ENCODE measurements around the gene TPSD1. TPM values are rescaled to one million over a fixed set of nuclear protein-coding genes. Genes with fewer than 3 reads are reported as not detected.
A peak's percentile ranks its signal among the peaks of the same experiment; 100 is the strongest.

Gene TPSD1
- total RNA-seq, 1 donor from 2014 or later, result not detected

DNA sequence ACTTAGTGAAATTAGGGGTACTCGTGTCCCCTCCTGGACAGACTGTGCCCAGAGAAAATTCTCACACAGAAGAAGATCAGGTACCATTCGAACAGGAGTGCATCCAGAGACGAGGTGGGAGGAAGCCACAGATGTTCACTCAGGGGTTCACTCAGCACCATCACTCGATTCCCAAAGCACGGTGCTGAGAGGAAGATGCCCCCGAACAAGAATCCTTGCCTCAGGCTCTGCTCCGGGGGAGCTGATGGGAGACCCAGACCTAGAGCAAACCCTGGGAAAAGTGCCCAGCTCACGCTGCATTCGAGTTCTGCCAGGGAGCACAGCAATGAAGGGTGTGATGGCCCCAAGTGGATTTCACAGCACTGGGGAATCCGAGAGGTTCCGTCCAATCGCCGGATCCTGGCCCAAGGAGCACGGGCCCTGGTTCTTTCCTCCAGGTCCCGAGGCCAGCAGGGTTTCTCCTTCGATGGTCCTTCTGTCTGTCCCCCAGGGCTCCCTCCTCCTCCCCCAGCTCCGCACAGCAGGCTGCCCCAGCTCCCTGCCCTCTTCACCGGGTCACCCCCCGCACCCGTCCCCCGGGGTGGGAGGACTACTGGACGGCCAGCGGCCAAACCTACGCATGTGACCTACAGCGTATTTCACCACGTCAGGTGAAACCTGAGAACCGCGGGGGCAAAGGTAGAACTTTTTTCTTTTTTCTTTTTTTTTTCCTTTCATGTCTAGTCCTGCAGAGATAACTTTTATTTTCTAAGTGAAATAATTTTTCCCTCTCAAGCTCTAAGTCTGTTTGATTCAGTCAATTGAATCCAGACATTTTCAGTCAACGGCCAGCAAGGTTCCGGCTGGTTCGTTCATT lies 43.4 kb downstream of the TPSD1 start:
- Mint-ChIP-seq H3K4me1 (ENCODE audit: low read depth) (peaks cover 9% of the 10 kb centered on the region), H3K9me3 (no peaks in the 10 kb centered on the region), H3K4me3 (ENCODE audit: low read depth) (no peak overlapping the region), H3K36me3 (ENCODE audit: low read depth) (no peaks in the 10 kb centered on the region), H3K27me3 (ENCODE audit: low read depth) (no peaks in the 10 kb centered on the region), H3K27ac (no peak overlapping the region)
- intact Hi-C loops (cut with micrococcal nuclease), result no loop called here
- no peak for DNase-seq (ENCODE audit: low spot score)

DNA sequence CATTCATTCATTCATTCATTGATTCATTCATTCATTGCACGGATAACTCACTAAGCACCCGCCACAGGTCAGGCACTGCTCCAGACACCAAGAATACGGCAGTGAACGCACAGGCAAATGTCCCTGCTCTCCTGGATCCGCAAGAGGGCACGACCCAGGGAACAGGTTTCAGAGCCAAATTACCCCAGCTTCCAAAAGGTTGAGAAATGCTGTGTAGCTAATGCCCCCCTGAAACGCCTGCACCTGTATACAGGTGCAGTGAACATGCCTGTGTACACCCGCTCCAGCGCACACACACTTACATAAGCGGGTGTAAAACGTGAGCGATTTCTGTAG lies 44.0 kb downstream of the TPSD1 start:
- intact Hi-C loops (cut with micrococcal nuclease), result loop anchor here (10.0 kb wide), 2 partner anchors 125 to 475 kb away; partner anchors contain the start of genes EME2, MRPS34, NME3 and UQCC4
- H3K36me3 Mint-ChIP-seq (ENCODE audit: low read depth), result no peaks in the 10 kb centered on the region
- no peak overlapping the region for H3K27ac Mint-ChIP-seq
- H3K27me3 Mint-ChIP-seq (ENCODE audit: low read depth), result no peaks in the 10 kb centered on the region
- H3K4me3 Mint-ChIP-seq (ENCODE audit: low read depth), result no peak overlapping the region
- H3K4me1 Mint-ChIP-seq (ENCODE audit: low read depth), result peaks cover 10% of the 10 kb centered on the region
- no peak for DNase-seq (ENCODE audit: low spot score)
- H3K9me3 Mint-ChIP-seq, result no peaks in the 10 kb centered on the region

DNA sequence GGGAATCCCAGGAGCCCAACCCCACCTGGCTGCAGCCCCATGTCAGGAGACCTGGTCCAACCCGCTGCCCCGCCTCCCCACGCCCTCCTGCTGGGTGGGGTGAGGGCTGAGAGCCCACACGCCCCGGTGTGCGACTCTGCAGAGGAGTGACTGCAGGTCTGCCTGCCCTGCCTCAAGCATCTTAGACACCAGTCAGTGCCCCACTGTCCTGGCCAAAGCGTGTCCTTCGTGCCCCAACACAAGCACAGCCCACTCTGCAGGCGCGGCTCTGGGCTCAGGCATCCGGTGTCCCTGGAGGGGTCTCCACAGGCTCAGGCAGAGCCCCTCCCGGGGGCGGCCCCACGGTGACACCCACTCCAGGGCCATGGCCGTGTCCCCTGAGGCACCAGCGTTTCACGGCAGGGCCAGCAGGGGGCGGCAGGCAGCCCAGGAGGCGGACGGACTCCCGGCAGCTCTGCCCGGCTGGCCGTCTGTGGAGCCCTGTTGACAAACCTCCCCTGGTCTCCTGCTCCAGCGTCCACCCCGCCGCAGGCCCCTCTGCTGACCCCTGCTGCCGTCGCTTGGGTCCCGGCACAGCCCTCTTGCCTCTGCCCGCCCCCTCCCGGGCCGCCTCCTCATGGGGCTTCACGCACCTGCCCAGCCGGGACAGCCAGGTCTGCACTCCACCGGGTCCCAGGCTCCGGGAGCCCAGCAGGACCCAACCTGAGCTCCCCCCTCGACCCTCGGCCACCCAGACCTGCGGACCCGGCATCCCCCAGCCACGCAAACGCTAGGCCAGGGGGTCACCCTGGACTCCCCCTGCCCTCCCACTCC lies 45.0 kb downstream of the TPSD1 start:
- Mint-ChIP-seq H3K27me3 (ENCODE audit: low read depth) (no peaks in the 10 kb centered on the region), H3K9me3 (no peaks in the 10 kb centered on the region), H3K36me3 (ENCODE audit: low read depth) (no peaks in the 10 kb centered on the region), H3K4me1 (ENCODE audit: low read depth) (peaks cover 10% of the 10 kb centered on the region), H3K4me3 (ENCODE audit: low read depth) (no peak overlapping the region), H3K27ac (no peak overlapping the region)
- DNase-seq (ENCODE audit: low spot score), result peak; percentile 71
- intact Hi-C loops (cut with micrococcal nuclease), result loop anchor here (10.0 kb wide), 2 partner anchors 124 to 474 kb away; partner anchors contain the start of genes EME2, MRPS34, NME3 and UQCC4

DNA sequence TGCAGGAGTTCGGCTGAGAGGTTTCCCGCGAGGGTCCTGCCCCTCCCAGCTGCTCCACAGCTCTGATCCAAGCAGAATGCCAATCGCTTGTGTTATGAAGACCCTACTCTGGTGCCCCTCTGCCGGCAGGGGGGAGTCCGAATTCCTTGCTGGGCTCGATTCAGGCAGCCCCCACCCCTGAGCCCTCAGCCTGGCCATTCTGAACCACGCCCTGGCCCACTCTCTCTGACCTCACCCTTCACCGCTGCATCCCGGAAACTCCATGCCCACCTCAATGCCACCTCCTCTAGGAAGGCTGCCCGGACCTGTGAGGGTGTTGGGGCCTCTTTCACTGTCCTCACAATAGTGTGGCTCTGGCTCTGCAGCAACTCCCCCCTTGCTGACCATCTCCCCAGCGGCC lies 45.7 kb downstream of the TPSD1 start:
- H3K27ac Mint-ChIP-seq, result no peak overlapping the region
- intact Hi-C loops (cut with micrococcal nuclease), result loop anchor here (10.0 kb wide), 2 partner anchors 123 to 473 kb away; partner anchors contain the start of genes EME2, MRPS34, NME3 and UQCC4

DNA sequence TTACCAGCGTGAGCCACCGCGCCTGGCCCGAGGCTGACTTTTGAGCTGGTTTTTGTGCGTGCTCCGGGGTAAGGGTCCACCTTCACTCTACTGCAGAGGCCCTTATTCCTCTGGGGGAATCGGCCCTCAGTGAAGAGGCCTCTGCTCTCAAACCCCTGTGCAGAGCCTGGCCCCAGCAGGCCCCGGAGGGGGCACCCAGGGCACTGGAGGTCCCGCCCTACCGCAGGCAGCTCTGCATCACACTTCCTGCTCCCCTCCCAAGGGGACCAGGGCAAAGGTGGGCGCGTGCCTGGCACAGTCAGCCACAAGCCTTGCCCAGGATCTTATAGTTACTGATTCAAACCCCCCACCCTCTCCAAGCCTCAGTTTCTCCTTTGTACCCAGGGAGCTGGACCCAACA lies 50.0 kb downstream of the TPSD1 start:
- no peaks in the 10 kb centered on the region for H3K27me3 Mint-ChIP-seq (ENCODE audit: low read depth)
- peaks cover 9% of the 10 kb centered on the region for H3K36me3 Mint-ChIP-seq (ENCODE audit: low read depth)
- no peak overlapping the region for H3K4me3 Mint-ChIP-seq (ENCODE audit: low read depth)
- no peaks in the 10 kb centered on the region for H3K9me3 Mint-ChIP-seq
- no peak overlapping the region for H3K27ac Mint-ChIP-seq
- peaks cover 10% of the 10 kb centered on the region for H3K4me1 Mint-ChIP-seq (ENCODE audit: low read depth)
- intact Hi-C loops (cut with micrococcal nuclease), result loop anchor here (10.0 kb wide), 2 partner anchors 119 to 469 kb away; partner anchors contain the start of genes EME2, MRPS34, NME3 and UQCC4
- no peak for DNase-seq (ENCODE audit: low spot score)

More for the DNA sequence above, 45.7 kb downstream of the TPSD1 start:
- Mint-ChIP-seq H3K4me1 (ENCODE audit: low read depth) (peaks cover 10% of the 10 kb centered on the region), H3K27me3 (ENCODE audit: low read depth) (no peaks in the 10 kb centered on the region), H3K9me3 (no peaks in the 10 kb centered on the region), H3K4me3 (ENCODE audit: low read depth) (no peak overlapping the region), H3K36me3 (ENCODE audit: low read depth) (no peaks in the 10 kb centered on the region)
- no peak for DNase-seq (ENCODE audit: low spot score)

DNA sequence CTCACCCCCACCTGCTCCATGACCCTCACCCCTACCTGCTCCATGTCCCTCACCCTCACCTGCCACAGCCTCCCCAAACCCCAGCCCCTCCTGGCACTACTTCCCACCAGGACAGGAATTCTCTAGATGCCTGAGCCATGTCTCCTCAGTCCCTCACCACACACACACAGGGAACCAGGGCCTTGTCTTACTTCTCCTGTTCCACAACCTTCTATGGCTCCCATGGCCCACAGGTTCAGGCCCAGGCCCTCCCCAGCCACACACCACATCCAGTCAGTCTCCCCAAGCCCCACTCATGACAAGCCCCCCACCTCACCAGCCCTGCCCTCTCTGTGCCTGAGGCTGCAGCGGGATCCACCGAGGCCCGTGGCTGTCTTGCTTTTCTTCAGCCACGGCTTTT lies 50.5 kb downstream of the TPSD1 start:
- intact Hi-C loops (cut with micrococcal nuclease), result loop anchor here (10.0 kb wide), 2 partner anchors 118 to 468 kb away; partner anchors contain the start of genes EME2, MRPS34, NME3 and UQCC4
- Mint-ChIP-seq H3K4me3 (ENCODE audit: low read depth) (no peak overlapping the region), H3K27me3 (ENCODE audit: low read depth) (no peaks in the 10 kb centered on the region), H3K36me3 (ENCODE audit: low read depth) (peaks cover 14% of the 10 kb centered on the region), H3K9me3 (no peaks in the 10 kb centered on the region), H3K4me1 (ENCODE audit: low read depth) (peaks cover 15% of the 10 kb centered on the region), H3K27ac (no peak overlapping the region)
- DNase-seq (ENCODE audit: low spot score), result no peak

DNA sequence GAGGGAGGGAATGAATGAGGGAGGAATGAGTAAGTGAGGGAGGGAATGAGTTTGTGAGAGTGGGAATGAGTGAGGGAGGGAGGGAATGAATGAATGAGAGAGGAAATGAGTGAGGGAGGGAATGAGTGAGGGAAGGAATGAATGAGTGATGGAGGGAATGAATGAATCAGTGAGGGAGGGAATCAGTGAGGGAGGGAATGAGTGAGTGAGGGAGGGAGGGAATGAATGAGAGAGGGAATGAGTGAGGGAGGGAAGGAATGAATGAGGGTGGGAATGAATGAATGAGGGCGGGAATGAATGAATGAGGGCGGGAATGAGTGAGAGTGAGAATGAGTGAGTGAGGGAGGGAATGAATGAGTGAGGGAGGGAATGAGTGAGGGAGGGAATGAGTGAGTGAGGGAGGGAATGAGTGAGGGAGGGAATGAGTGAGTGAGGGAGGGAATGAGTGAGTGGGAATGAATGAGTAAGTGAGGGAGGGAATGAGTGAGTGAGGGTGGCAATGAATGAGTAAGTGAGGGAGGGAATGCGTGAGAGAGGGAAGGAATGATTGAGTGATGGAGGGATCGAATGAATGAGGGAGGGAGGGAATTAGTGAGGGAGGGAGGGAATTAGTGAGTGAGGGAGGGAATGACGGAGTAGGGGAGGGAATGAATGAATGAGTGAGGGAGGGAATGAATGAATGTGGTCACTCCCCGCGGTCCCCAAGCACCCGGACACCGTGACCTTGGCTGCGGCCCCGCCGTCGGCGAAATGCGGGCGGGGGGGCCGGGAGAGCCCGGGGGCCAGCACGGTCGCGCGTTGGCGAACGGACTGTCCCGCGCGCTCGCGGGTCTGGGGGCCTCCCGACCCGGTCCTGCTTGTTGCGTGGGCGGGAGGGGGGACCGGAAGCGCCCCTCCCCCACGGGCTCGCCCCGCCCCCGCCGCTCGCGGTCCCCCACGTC lies 52.4 kb downstream of the TPSD1 start:
- Mint-ChIP-seq H3K4me1 (ENCODE audit: low read depth) (peaks cover 15% of the 10 kb centered on the region), H3K27me3 (ENCODE audit: low read depth) (no peaks in the 10 kb centered on the region), H3K4me3 (ENCODE audit: low read depth) (peak overlapping the region; percentile 83), H3K27ac (peak overlapping the region; percentile 99), H3K36me3 (ENCODE audit: low read depth) (peaks cover 28% of the 10 kb centered on the region), H3K9me3 (no peaks in the 10 kb centered on the region)
- DNase-seq (ENCODE audit: low spot score), result no peak
- intact Hi-C loops (cut with micrococcal nuclease), result loop anchor here (2.0 to 10.0 kb wide), 3 partner anchors 70 to 466 kb away; partner anchors contain the start of genes EME2, MRPS34, NME3 and UQCC4

Other genes with a start within 250 kb of the TPSD1 start
- not detected in 2 replicates for gene SSTR5, start 183.3 kb upstream of the TPSD1 start, total RNA-seq
- gene C1QTNF8, start 159.8 kb upstream of the TPSD1 start, total RNA-seq, result not detected in 2 replicates
- 0.09 TPM in 2 replicates for gene CACNA1H, start 103.0 kb upstream of the TPSD1 start, total RNA-seq
- gene TPSG1, start 30.8 kb upstream of the TPSD1 start, total RNA-seq, result not detected in 2 replicates
- gene TPSB2, start 25.9 kb upstream of the TPSD1 start, total RNA-seq, result not detected in 2 replicates
- not detected in 2 replicates for gene TPSAB1, start 15.4 kb upstream of the TPSD1 start, total RNA-seq
- gene UBE2I, start 53.6 kb downstream of the TPSD1 start, total RNA-seq, result 264 and 265 TPM in 2 replicates
- gene BAIAP3, start 77.6 kb downstream of the TPSD1 start, total RNA-seq, result 0.21 and 0.32 TPM in 2 replicates
- gene TSR3, start 95.8 kb downstream of the TPSD1 start, total RNA-seq, result 64.1 and 72.9 TPM in 2 replicates
- 21.3 and 24.1 TPM in 2 replicates for gene GNPTG, start 95.9 kb downstream of the TPSD1 start, total RNA-seq
- 36.3 and 44.6 TPM in 2 replicates for gene UNKL, start 158.6 kb downstream of the TPSD1 start, total RNA-seq
- gene UQCC4, start 164.7 kb downstream of the TPSD1 start, total RNA-seq, result 17.8 and 21.3 TPM in 2 replicates
- gene PERCC1, start 175.0 kb downstream of the TPSD1 start, total RNA-seq, result not detected in 2 replicates
- 0.80 and 1.2 TPM in 2 replicates for gene CCDC154, start 188.5 kb downstream of the TPSD1 start, total RNA-seq
- 52.2 and 54.3 TPM in 2 replicates for gene CLCN7, start 219.0 kb downstream of the TPSD1 start, total RNA-seq
- gene PTX4, start 232.9 kb downstream of the TPSD1 start, total RNA-seq, result not detected in 2 replicates
- 72.6 and 74.8 TPM in 2 replicates for gene TELO2, start 237.3 kb downstream of the TPSD1 start, total RNA-seq